GM18526 (cell line): ENCODE data around the gene TNS4.

Source experiments
- POLR2A ChIP-seq: IDR thresholded peaks from 3 replicates; pipeline ENCODE4 v1.6.1; 2011; ENCODE audit not compliant: insufficient read length; ENCODE audit errors: extremely low read depth

The TNS4 gene

GRCh38 chr17:40526668-40527067, 25.2 kb upstream of the TNS4 start:
- TF ChIP-seq POLR2A = no peak

GRCh38 chr17:40525294-40525693, 23.9 kb upstream of the TNS4 start:
- TF ChIP-seq POLR2A = no peak

GRCh38 chr17:40524243-40524965, 23.0 kb upstream of the TNS4 start:
- TF ChIP-seq POLR2A = no peak

- TF ChIP-seq POLR2A = no peak
Measured at GRCh38 chr17:40522961-40523310, 21.5 kb upstream of the TNS4 start.

GRCh38 chr17:40522250-40522960, 21.0 kb upstream of the TNS4 start:
- TF ChIP-seq POLR2A = no peak

GRCh38 chr17:40520991-40521453, 19.6 kb upstream of the TNS4 start:
- TF ChIP-seq POLR2A = no peak

- no peak for TF ChIP-seq POLR2A
Measured at GRCh38 chr17:40519089-40519775, 17.8 kb upstream of the TNS4 start.

- TF ChIP-seq POLR2A = no peak
Measured at GRCh38 chr17:40518401-40519088, 17.1 kb upstream of the TNS4 start.

- TF ChIP-seq POLR2A = no peak
Measured at GRCh38 chr17:40517981-40518380, 16.6 kb upstream of the TNS4 start.

GRCh38 chr17:40517286-40517662, 15.9 kb upstream of the TNS4 start:
- TF ChIP-seq POLR2A = no peak

- no peak for TF ChIP-seq POLR2A
Measured at GRCh38 chr17:40516581-40517285, 15.3 kb upstream of the TNS4 start.

- TF ChIP-seq POLR2A = no peak
Measured at GRCh38 chr17:40515491-40516041, 14.1 kb upstream of the TNS4 start.

GRCh38 chr17:40515011-40515410, 13.6 kb upstream of the TNS4 start:
- no peak for TF ChIP-seq POLR2A

- TF ChIP-seq POLR2A = no peak
Measured at GRCh38 chr17:40514013-40514875, 12.8 kb upstream of the TNS4 start.
